Smooth muscle cell (in vitro differentiated cells): ENCODE measurements around the gene LTBP4. TPM values are rescaled to one million over a fixed set of nuclear protein-coding genes. Genes with fewer than 3 reads are reported as not detected.

Experiments
- DNase-seq: peaks from one replicate; lab custom pipeline; 2025; ENCODE audit not compliant: unreplicated experiment; lab: John Stamatoyannopoulos, UW
- H2AFZ ChIP-seq: fragments of 200-600 bp; sonication (generic); 2 replicates; pipeline ENCODE4 v1.6.0; 2016; ENCODE audit warnings: antibody characterized with exemption, low read depth, mild to moderate bottlenecking
- H3F3A ChIP-seq: fragments of 200-600 bp; sonication (generic); 2 replicates; pipeline ENCODE4 v1.6.0; 2017; ENCODE audit warnings: antibody characterized with exemption, low read depth
- H3K27ac ChIP-seq: fragments of 200-600 bp; sonication (generic); 2 replicates; pipeline ENCODE4 v1.5.1; 2016; ENCODE audit warnings: low read depth, mild to moderate bottlenecking
- H3K27me3 ChIP-seq: fragments of 200-600 bp; sonication (generic); 2 replicates; pipeline ENCODE4 v1.6.1; 2016; ENCODE audit warnings: low read depth, mild to moderate bottlenecking
- H3K36me3 ChIP-seq: fragments of 200-600 bp; sonication (generic); 2 replicates; pipeline ENCODE4 v1.5.1; 2016; ENCODE audit warnings: low read depth
- H3K4me1 ChIP-seq: fragments of 200-600 bp; sonication (generic); 2 replicates; pipeline ENCODE4 v1.5.1; 2016; ENCODE audit warnings: low read depth
- H3K4me2 ChIP-seq: fragments of 200-600 bp; sonication (generic); 2 replicates; pipeline ENCODE4 v1.6.0; 2016; ENCODE audit warnings: mild to moderate bottlenecking
- H3K4me3 ChIP-seq: fragments of 200-600 bp; sonication (generic); 2 replicates; pipeline ENCODE4 v1.5.1; 2016; ENCODE audit warnings: mild to moderate bottlenecking
- H3K79me2 ChIP-seq: fragments of 200-600 bp; sonication (generic); 2 replicates; pipeline ENCODE4 v1.6.0; 2016; ENCODE audit warnings: low read depth, mild to moderate bottlenecking
- H3K9ac ChIP-seq: fragments of 200-600 bp; sonication (generic); 2 replicates; pipeline ENCODE4 v1.6.0; 2016; ENCODE audit warnings: low read depth
- H3K9me3 ChIP-seq: fragments of 200-600 bp; sonication (generic); replicated peaks from 2 replicates; pipeline ENCODE4 v1.5.1; 2016; ENCODE audit warnings: low read depth
- H4K20me1 ChIP-seq: fragments of 200-600 bp; sonication (generic); 2 replicates; pipeline ENCODE4 v1.6.0; 2016; ENCODE audit warnings: low read depth
- CTCF ChIP-seq: fragments of 200-600 bp; sonication (generic); IDR thresholded peaks from 2 replicates; pipeline ENCODE4 v1.5.1; 2017; ENCODE audit warnings: borderline replicate concordance, mild to moderate bottlenecking, antibody characterized with exemption; ENCODE audit not compliant: insufficient read depth, poor library complexity, severe bottlenecking
- WGBS: methylation state at CpG from one replicate; pipeline ENCODE4 v1.1.7; 2016; ENCODE audit warnings: low lambda C conversion rate; 5-methylcytosine and 5-hydroxymethylcytosine counted together
- polyA plus RNA-seq: library from polyadenylated mRNA; unstranded; fragments of >200 nt; fragmentation: Nextera tagmentation; extraction: Ambion mirVana; gene quantifications from 2 replicates; pipeline ENCODE4 v1.2.1, GENCODE V29; 2016
- total RNA-seq: library from RNA; depleted of rRNA; stranded (reverse); fragments of >200 nt; gene quantifications from 2 replicates; pipeline ENCODE4 v1.2.3, GENCODE V29; 2014

The LTBP4 gene
- total and polyA plus RNA-seq, 2 experiments from 2014 or later = 38.5 to 188 TPM

DNA sequence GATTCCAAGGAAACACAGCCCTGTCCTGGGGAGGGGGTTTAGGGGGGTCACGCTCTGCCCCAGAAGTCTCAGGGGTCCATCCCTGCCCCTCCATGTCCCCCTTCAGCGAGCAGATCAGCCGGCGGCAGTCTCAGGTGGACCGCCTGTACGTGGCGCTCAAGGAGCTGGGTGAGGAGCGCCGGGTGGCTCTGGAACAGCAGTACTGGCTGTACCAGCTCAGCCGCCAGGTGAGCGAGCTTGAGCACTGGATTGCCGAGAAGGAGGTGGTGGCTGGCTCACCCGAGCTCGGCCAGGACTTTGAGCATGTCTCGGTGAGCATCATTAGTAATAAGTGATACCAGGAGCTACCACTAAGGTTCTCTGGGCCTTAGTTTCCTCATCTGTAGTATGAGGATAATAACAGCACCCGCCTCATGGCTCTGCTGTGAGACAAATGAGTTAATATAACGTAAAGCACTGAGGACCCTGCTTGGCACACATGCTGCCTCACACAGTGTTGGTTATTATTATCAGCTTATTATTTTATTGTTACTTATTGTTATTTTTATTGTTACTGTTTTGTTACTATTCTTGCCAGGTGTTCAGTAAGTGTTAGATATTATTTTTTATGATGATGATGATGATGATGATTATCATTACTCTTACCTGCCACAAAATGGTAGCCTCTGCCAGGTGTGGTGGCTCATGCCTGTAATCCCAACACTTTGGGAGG is 45.0 kb upstream of the LTBP4 start:
- H3K4me1 ChIP-seq = no peaks in the 10 kb centered on the region
- no peak overlapping the region for H3K4me3 ChIP-seq
- no peak for TF ChIP-seq CTCF
- H3K79me2 ChIP-seq = no peaks in the 10 kb centered on the region
- H3K27me3 ChIP-seq = peaks cover 52% of the 10 kb centered on the region
- no peaks in the 10 kb centered on the region for H3K36me3 ChIP-seq
- no peaks in the 10 kb centered on the region for H4K20me1 ChIP-seq
- H2AFZ ChIP-seq = no peak overlapping the region
- no peak overlapping the region for H3K4me2 ChIP-seq
- H3K27ac ChIP-seq = no peak overlapping the region
- WGBS = 82% methylated on average over 17 of the region's 17 CpGs
- DNase-seq = no peak
- H3F3A ChIP-seq = no peaks in the 10 kb centered on the region
- H3K9me3 ChIP-seq = no peaks in the 10 kb centered on the region
- H3K9ac ChIP-seq = no peak overlapping the region

- Histone ChIP-seq H4K20me1 (no peaks in the 10 kb centered on the region), H3K79me2 (no peaks in the 10 kb centered on the region)
These were observed 44.1 kb upstream of the LTBP4 start for GRCh38 chr19:40556953-40557530.

GRCh38 chr19:40559394-40559793 is 41.8 kb upstream of the LTBP4 start:
- Histone ChIP-seq H2AFZ (no peak overlapping the region), H4K20me1 (no peaks in the 10 kb centered on the region), H3K36me3 (no peaks in the 10 kb centered on the region), H3K79me2 (no peaks in the 10 kb centered on the region), H3K27ac (no peak overlapping the region), H3K9me3 (no peaks in the 10 kb centered on the region), H3K4me3 (no peak overlapping the region), H3K4me1 (no peaks in the 10 kb centered on the region), H3K9ac (no peak overlapping the region), H3F3A (no peaks in the 10 kb centered on the region), H3K27me3 (peaks cover 57% of the 10 kb centered on the region), H3K4me2 (no peak overlapping the region)
- WGBS = 87% methylated on average over 3 of the region's 3 CpGs
- TF ChIP-seq CTCF = no peak
- no peak for DNase-seq

More at GRCh38 chr19:40556953-40557530, 44.1 kb upstream of the LTBP4 start:
- H3K4me2 ChIP-seq = no peak overlapping the region
- no peaks in the 10 kb centered on the region for H3K36me3 ChIP-seq
- H3K9ac ChIP-seq = no peak overlapping the region
- TF ChIP-seq CTCF = no peak
- H3K27me3 ChIP-seq = peaks cover 59% of the 10 kb centered on the region
- H3K4me3 ChIP-seq = no peak overlapping the region
- H3F3A ChIP-seq = no peaks in the 10 kb centered on the region
- H3K4me1 ChIP-seq = no peaks in the 10 kb centered on the region
- no peaks in the 10 kb centered on the region for H3K9me3 ChIP-seq
- no peak for DNase-seq
- no peak overlapping the region for H3K27ac ChIP-seq
- 82% methylated on average over 19 of the region's 24 CpGs for WGBS
- no peak overlapping the region for H2AFZ ChIP-seq

DNA sequence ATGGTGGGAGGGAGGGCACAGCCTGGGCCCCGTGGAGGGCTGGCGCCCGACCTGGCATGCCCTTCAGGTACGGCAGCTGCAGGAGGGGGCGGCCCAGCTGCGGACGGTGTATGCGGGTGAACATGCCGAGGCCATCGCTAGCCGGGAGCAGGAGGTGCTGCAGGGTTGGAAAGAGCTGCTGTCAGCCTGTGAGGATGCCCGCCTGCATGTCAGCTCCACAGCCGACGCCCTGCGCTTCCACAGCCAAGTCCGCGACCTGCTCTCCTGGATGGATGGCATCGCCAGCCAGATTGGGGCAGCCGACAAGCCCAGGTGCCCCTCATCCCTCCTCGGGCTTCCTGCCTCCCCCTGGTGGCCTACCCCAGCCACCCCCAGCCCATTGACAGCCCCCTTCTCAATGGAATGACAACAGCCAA is 41.1 kb upstream of the LTBP4 start:
- no peak overlapping the region for H2AFZ ChIP-seq
- H3K27ac ChIP-seq = no peak overlapping the region
- H3K4me1 ChIP-seq = no peaks in the 10 kb centered on the region
- DNase-seq = no peak
- H3K36me3 ChIP-seq = no peaks in the 10 kb centered on the region
- 88% methylated on average over 12 of the region's 20 CpGs for WGBS
- H3K9me3 ChIP-seq = no peaks in the 10 kb centered on the region
- no peaks in the 10 kb centered on the region for H4K20me1 ChIP-seq
- no peak for TF ChIP-seq CTCF
- H3K4me2 ChIP-seq = no peak overlapping the region
- H3K9ac ChIP-seq = no peak overlapping the region
- no peak overlapping the region for H3K4me3 ChIP-seq
- peaks cover 57% of the 10 kb centered on the region for H3K27me3 ChIP-seq
- H3K79me2 ChIP-seq = no peaks in the 10 kb centered on the region
- no peaks in the 10 kb centered on the region for H3F3A ChIP-seq
